Stimulated activated CD8-positive, alpha-beta memory T cell treated with anti-CD3 and anti-CD28 coated beads, Interleukin-4, amount 100 ng/mL, for 48 hours (primary cell): ENCODE results near the gene SLC40A1.
"Not testable (repeated sequence)": the region's sequence is repeated elsewhere in the genome, so short reads cannot be mapped to it uniquely, and the experiment has no call there.

Experiments used
- DNase-seq: peaks from one replicate; pipeline ENCODE4 v3.0.0-alpha.2; 2020

Gene SLC40A1

DNA sequence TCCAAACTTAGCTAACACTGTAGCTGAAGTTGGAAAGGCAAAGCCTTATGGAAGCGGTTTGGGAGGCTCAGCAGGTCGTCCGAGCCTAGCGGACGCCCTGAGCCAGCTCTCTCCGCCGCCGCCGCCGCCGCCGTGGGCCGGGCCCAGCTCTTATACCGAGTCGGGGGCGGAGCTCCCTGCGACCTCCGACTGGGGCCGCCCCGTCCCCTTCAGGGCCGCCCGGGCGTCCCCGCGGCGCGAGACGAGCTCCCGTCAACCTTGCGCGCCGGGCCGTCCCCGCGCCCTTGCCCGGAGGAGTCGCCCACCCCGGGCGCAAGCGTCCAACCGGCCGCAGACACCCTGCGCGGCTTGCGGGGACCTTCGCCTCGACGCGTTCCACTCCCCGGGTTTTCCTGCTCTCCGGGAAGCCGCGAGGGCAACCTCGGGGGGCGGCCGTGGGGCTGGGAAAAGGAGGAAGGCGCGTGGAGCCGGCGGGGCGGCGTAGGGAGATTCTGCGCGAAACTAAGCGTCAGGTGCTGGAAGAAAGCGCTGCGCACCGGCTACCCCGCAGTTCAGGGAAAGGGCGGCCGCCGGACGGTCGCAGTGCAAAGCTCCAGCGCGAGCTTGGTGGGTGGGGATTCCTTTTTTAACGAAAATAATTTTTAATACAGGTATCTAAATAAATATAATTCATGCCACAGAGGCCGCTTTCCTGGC is at the start of gene SLC40A1:
Gene SLC40A1 (minus strand): TSS at position 129 of the 696 bp plus-strand sequence. CDS start 326 bp downstream, outside the sequence.
- peak; percentile 57 for DNase-seq

- no peak for DNase-seq
These were observed 49.2 kb upstream of the SLC40A1 start for GRCh38 chr2:189629531-189630453.

DNA sequence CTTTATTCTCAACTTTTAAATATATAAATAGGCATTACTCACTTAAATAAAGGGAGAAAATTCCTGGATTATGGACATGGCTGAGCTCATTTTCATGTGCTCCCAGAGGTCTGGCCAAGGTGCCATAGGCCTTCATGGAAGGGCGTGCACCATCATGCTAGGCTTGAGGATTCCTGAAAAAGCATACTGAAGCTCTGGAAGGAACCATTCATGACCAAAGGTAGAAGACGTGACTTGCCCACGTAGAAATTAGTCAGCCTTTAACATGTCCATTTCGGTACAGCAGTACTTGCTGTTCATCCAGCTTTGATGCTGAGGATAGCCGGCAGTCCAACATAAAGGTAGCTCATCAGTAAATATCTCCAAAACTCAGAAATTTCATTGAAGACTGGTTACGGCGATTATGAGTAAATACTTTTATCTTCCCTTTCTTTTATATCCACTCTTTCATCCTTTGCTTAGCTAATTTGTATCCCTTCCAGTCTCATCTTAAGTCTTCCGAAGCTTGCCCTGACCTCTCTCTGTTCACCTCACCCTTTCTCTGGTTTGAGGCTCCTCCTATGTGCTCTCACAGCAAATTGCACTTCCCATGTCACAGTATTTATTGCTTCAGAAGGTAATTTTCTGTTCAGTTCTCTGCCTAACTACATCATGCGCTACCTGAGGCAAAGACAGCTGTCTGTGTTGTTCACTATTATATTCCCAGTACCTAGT is 48.4 kb upstream of the SLC40A1 start:
- no peak for DNase-seq

DNA sequence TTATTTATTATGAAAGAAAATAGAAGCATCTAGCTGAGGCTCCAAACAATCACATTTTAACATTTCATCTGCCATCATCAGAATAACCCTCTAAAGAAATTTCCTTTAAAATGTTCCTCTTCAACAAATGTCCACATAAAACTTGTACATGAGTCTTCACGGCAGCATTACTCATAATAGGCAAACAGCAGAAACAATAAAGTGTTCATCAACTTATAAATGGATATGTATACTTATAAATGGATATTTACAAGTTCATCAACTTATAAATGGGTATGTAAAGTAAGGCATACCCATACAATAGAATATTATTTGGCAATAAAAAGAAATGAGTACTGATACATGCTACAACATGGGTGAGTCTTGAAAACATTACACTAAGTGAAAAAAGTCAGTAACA is 47.2 kb upstream of the SLC40A1 start:
- no peak for DNase-seq

- DNase-seq = no peak
These were observed 45.0 kb upstream of the SLC40A1 start for GRCh38 chr2:189625636-189626035.

DNA sequence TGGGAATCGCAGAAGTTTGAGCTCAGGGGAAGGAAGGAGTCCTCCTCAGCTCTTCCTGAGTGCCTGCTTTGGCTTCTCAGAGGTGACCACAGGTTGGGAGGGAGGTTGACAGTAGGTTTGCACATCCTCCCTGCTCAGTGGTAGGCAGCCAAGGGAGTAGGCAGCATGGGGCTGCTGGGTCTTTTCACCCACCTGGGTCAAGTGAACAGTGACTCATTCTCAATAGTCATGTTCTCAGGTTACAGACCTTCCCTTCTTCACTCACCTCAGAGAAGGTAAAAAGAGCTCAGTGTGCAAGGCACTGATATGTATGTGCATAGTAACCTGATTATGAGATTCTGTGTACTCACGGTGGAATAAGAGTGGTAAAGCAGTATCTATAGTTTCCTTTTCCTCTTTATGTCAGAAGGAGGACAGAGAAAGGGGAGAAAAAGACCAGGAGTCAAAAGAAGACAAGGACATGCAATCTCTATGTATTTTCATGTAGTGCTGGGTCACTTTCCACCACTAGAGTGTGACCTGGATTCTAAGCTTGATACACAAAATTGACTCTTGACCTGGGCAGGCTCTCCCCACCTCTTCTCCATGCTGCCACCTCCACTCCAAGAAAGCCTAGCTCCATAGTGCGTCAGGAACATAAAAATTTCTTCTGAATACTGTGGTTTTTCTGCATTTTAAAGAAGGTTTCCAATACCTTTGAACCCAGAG is 44.2 kb upstream of the SLC40A1 start:
- no peak for DNase-seq

DNA sequence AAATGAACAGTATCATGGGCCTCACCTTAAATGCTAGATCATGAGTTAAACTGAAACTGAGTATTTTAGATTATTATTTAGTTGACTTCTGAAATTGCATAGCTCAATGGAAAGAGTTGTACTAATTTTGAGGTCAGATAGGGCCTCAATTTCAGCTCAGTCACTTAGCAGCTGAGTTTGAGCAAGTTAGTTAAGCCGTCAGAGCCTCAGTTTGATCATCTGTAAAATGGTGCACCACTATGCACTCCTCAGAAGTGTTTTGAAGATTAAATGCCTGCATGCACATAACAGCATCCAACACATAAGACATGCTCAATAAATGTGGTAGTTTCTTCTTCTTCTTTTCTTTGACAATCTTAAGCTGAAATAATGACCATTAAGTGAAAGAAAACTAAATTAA is 42.5 kb upstream of the SLC40A1 start:
- no peak for DNase-seq

- no peak for DNase-seq
These were observed 41.2 kb upstream of the SLC40A1 start for GRCh38 chr2:189621781-189622180.

DNA sequence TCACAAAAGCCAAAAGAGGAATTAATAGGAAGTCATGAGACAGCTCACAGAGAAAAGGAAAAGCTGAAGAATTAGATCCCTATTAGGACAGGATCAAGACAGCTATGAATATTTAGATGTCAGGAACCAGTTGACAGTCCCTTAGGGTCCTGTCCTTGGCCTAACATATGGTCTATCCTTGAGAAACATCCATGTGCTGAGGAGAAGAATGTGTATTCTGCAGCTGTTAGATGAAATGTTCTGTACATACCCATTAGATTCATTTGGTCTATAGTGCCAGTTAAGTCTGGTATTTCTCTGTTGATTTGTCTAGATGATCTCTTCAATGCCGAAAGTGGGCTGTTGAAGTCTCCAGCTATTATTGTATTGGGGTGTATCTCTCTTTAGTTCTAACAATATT is 37.6 kb upstream of the SLC40A1 start:
- no peak for DNase-seq

DNA sequence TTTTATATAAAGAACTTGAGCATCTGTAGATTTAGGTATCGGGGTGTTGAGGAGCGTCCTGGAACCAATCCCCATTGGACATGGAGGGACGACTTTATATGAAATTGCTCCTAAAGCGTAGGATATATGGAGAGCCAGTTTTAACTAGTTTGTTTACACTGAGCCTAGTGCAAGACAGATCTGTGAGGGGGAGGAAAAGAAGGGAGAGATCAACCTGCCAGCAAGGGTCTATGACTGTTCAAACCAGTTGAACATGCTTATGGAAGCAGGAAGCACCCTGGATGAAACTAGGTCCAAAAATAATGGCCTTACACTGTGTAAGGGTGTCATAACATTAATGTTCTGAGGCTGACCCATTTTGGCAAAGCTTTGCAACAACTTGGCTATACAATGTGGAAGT is 34.0 kb upstream of the SLC40A1 start:
- DNase-seq = no peak

- no peak for DNase-seq
These were observed 33.2 kb upstream of the SLC40A1 start for GRCh38 chr2:189613650-189614420.

DNA sequence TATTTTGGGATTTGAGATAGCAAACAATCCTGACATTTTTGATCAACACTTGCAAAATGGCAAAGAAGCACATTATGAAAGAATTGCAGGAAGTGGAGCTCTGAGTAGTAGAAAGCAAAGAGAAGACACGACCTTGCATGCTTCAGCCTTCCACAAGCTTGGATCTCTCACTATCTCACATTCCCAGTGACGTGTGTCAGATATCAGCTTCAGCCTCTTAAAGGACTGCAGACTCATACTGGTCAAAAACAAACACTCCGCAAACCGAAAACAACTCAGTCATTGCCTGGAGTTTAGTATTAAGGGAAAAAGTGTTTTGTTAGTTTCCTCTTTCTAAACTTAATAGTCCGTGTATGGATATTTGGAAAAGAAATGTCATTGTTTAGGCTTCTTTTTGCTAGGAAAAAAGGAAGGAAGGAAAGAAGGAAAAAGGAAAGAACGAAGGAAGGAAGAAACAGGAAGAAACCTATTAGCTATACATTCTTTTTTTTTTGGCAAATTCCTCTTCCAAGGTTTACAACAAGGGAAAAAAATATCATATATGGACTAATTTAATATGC is 32.6 kb upstream of the SLC40A1 start:
- DNase-seq = no peak

DNA sequence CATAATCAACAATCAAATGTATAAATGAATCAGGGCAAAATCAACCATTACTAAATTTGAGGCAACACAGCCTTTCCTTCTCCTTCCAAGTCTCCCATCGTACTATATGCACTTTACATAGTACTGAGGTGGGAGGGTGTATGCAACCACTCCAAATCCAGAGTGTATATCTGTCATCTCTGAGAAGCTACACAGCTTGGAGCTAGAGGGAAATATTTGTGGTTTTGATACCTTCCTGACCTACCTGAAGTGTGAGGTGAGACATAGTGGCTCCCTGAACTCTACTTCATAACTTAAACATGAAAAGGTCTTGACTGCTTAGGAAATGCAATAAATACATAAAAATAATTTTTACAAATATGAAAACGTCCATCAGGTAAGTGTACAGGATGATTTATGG is 30.1 kb upstream of the SLC40A1 start:
- no peak for DNase-seq

DNA sequence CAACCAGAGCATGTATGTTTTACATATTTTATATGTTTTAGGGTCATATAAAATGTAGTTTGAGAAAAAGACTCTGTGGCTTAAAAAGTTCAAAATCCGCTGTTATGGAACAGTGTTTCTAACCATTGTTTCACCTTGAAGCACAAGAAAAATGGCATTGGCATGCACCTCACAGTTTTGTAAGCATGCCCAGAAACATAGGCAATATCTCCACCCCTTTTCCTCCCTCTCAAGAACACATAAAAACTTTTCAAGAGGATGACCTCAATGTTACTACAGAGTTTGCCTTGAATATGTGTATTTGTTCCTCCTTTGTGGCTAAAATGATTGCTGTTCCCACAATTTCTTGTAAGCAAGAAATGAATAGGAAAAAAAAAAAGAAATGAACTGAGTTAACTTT is 29.3 kb upstream of the SLC40A1 start:
- no peak for DNase-seq

GRCh38 chr2:189609423-189609816 is 28.8 kb upstream of the SLC40A1 start:
- no peak for DNase-seq

GRCh38 chr2:189608795-189609422 is 28.3 kb upstream of the SLC40A1 start:
- no peak for DNase-seq

GRCh38 chr2:189608170-189608569 is 27.6 kb upstream of the SLC40A1 start:
- no peak for DNase-seq

DNA sequence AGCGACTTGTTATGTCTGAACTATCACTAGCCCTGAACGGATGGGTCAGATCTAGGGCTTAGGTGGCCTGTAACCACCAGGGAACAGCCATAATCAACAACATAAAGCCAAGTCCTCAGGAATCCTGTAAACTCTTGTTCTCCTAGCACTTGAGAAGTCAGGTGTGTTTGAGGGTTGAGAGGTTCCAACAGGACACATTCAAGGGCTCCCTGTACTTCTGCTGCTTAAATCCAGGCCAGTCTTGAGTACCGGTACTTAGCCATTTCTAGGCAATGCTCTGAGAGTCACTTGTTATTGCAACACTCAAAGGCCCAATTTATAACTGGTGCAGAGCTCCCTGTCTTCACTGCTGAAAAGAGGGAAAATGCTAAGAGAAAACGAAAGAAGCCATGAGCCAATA is 21.6 kb upstream of the SLC40A1 start:
- DNase-seq = no peak

DNA sequence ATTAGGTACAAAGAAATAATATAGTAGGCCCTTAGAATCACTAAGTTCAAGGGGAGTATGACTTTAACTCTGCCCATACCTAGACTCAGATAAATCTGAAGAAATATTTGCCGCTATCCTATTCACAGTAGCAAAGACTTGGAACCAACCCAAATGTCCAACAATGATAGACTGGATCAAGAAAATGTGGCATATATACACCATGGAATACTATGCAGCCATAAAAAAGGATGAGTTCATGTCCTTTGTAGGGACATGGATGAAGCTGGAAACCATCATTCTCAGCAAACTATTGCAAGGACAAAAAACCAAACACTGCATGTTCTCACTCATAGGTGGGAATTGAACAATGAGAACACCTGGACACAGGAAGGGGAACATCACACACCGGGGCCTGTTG is 21.1 kb upstream of the SLC40A1 start:
- not testable (repeated sequence) for DNase-seq

GRCh38 chr2:189601043-189601442 is 20.5 kb upstream of the SLC40A1 start:
- DNase-seq = no peak

DNA sequence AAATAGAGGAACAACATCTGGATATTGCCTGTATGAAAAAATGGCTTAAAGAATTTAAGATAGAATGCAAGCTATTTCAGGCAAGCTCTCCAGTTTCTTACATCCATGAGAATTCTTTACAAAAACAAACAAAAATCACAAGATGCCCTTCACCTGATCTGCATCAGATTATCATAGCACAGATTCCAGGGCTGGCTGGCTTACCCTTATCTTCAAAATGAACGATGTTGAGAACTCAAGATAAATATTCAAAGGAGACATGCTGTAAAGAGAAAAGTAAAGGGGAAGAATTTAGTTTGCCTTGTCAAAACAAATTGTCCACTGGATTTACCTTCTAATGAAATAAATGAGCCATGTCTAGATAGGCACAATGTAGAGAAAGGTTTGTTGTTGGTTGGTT is 18.7 kb upstream of the SLC40A1 start:
- DNase-seq = no peak
